Measurements from ENCODE around the gene MIPOL1. TPM values are rescaled to one million over a fixed set of nuclear protein-coding genes. Genes with fewer than 3 reads are reported as not detected.

MIPOL1 gene
- total RNA-seq, 1 donor from 2014 or later = 18.4 TPM

DNA sequence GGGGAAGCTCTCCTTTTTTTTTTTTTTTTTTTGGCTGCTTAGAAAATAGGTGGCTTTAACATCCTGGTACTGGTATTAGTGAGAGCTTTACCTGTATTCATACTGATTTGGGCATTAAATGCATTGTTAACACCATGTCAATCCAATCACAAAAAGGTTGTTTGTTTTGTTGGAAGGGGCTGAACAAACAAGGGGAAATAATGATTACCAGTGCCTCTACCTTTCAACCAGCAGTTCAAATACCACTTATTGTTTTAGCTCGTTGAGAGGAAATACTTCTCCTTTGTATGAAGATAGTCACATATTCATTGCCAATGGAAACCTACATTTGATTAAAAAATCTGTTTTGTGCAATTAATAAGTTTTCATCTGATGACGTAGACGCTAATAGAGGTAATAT is 72.9 kb downstream of the MIPOL1 start:
- Mint-ChIP-seq H3K27ac (no peak overlapping the region), H3K27me3 (ENCODE audit: insufficient read depth, low read depth) (no peaks in the 10 kb centered on the region), H3K4me1 (no peaks in the 10 kb centered on the region), H3K36me3 (no peaks in the 10 kb centered on the region), H3K4me3 (no peak overlapping the region), H3K9me3 (no peaks in the 10 kb centered on the region)
- Histone ChIP-seq H3K4me1 (no peaks in the 10 kb centered on the region), H3K36me3 (no peaks in the 10 kb centered on the region), H3K27me3 (no peaks in the 10 kb centered on the region), H3K4me2 (no peak overlapping the region), H3K9me3 (ENCODE audit: low read depth) (no peaks in the 10 kb centered on the region), H4K20me1 (ENCODE audit: low read depth) (no peaks in the 10 kb centered on the region), H3K4me3 (no peak overlapping the region), H3K9ac (no peak overlapping the region), H3K79me2 (ENCODE audit: low read depth) (no peaks in the 10 kb centered on the region), H2AFZ (replicated peaks) (no peak overlapping the region), H3K27ac (no peak overlapping the region), H3F3A (ENCODE audit: low read depth) (peaks cover 4% of the 10 kb centered on the region)
- TF ChIP-seq EZH2 (IDR thresholded peaks at IDR 0.05) (no peak), EZH2phosphoT487 (IDR thresholded peaks at IDR 0.05) (no peak)
- DNase-seq (ENCODE audit: low spot score) = no peak

DNA sequence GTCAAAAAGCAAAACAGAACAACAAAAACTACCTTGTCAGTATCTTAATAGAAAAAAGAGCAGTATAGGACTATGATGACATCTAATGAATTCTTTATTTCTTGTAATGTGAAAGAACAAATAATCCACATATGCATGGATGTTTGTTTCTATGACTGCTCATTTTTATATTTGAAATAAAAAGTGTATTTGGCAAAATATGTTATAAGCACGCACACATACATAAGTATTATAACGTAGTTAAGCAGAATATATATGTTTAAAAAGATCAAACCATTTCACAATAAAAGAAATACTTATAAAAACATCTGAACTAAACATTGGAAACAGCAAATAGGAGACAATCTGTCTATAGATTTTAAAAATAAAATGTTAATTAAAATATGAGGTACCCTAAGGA is 74.8 kb downstream of the MIPOL1 start:
- TF ChIP-seq CTCF (IDR thresholded peaks at IDR 0.05) = no peak
- no peak for TF ChIP-seq EZH2 (IDR thresholded peaks at IDR 0.05)
- no peak for TF ChIP-seq EZH2phosphoT487 (IDR thresholded peaks at IDR 0.05)
- Histone ChIP-seq H3K4me3 (no peak overlapping the region), H4K20me1 (ENCODE audit: low read depth) (no peaks in the 10 kb centered on the region), H3K9me3 (ENCODE audit: low read depth) (no peaks in the 10 kb centered on the region), H3K36me3 (no peaks in the 10 kb centered on the region), H3K27ac (no peak overlapping the region), H3K4me2 (no peak overlapping the region), H3F3A (ENCODE audit: low read depth) (peaks cover 4% of the 10 kb centered on the region), H3K27me3 (no peaks in the 10 kb centered on the region), H3K9ac (no peak overlapping the region), H3K4me1 (no peaks in the 10 kb centered on the region), H3K79me2 (ENCODE audit: low read depth) (no peaks in the 10 kb centered on the region), H2AFZ (replicated peaks) (no peak overlapping the region)
- H3K9me3 Mint-ChIP-seq = no peaks in the 10 kb centered on the region
- H3K4me1 Mint-ChIP-seq = no peaks in the 10 kb centered on the region
- H3K36me3 Mint-ChIP-seq = no peaks in the 10 kb centered on the region
- no peaks in the 10 kb centered on the region for H3K27me3 Mint-ChIP-seq (ENCODE audit: insufficient read depth, low read depth)
- DNase-seq (ENCODE audit: low spot score) = no peak
- H3K27ac Mint-ChIP-seq = no peak overlapping the region
- H3K4me3 Mint-ChIP-seq = no peak overlapping the region

DNA sequence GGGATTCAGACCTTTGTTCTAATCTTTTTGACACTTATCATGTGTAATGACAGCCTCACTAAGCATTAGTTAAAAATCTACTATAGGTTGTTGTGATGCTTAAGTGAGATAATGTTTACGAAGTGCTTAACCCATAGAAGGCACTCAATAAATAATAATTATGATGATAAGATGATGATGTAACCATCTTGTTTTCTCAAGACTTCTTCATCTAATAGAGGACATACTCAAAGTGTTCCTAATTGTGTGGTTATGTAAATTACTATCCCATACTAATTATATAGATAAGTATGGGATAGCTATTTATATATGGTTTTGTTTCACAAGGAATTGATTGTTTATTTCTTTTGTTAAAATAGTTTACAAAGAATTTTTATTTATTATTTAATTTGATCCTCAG is 76.9 kb downstream of the MIPOL1 start:
- Mint-ChIP-seq H3K36me3 (no peaks in the 10 kb centered on the region), H3K9me3 (no peaks in the 10 kb centered on the region), H3K4me3 (no peak overlapping the region), H3K27me3 (ENCODE audit: insufficient read depth, low read depth) (no peaks in the 10 kb centered on the region), H3K27ac (no peak overlapping the region), H3K4me1 (no peaks in the 10 kb centered on the region)
- H3K4me2 ChIP-seq = no peak overlapping the region
- H3K27me3 ChIP-seq = no peaks in the 10 kb centered on the region
- H2AFZ ChIP-seq (replicated peaks) = no peak overlapping the region
- no peaks in the 10 kb centered on the region for H3K36me3 ChIP-seq
- no peaks in the 10 kb centered on the region for H3K4me1 ChIP-seq
- peaks cover 4% of the 10 kb centered on the region for H3F3A ChIP-seq (ENCODE audit: low read depth)
- no peak for TF ChIP-seq EZH2 (IDR thresholded peaks at IDR 0.05)
- TF ChIP-seq CTCF (IDR thresholded peaks at IDR 0.05) = no peak
- TF ChIP-seq EZH2phosphoT487 (IDR thresholded peaks at IDR 0.05) = no peak
- no peaks in the 10 kb centered on the region for H3K9me3 ChIP-seq (ENCODE audit: low read depth)
- no peaks in the 10 kb centered on the region for H3K79me2 ChIP-seq (ENCODE audit: low read depth)
- H3K4me3 ChIP-seq = no peak overlapping the region
- no peak overlapping the region for H3K27ac ChIP-seq
- no peak overlapping the region for H3K9ac ChIP-seq
- DNase-seq (ENCODE audit: low spot score) = no peak
- no peaks in the 10 kb centered on the region for H4K20me1 ChIP-seq (ENCODE audit: low read depth)

DNA sequence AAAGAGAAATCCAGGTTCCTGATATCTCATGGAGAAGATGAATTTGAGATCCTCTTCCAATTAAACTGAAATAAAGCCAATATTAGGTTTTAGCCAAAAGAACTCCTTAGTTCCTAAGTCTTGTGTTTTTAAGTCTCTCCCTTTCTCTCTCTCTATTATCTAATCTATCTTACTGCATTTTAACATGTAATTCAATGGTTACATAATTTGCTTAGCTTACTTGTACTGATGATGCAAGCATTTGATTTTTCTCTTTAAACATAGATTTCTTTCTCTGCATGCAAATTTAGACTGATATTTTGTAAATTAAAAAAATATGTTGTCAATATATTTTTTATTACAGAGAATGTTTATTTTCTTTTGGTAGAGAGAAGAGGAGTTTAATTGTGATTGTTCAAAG is 78.2 kb downstream of the MIPOL1 start:
- no peak overlapping the region for H3K4me2 ChIP-seq
- no peaks in the 10 kb centered on the region for H4K20me1 ChIP-seq (ENCODE audit: low read depth)
- Mint-ChIP-seq H3K27ac (no peak overlapping the region), H3K4me1 (no peaks in the 10 kb centered on the region), H3K4me3 (no peak overlapping the region), H3K9me3 (no peaks in the 10 kb centered on the region), H3K36me3 (no peaks in the 10 kb centered on the region), H3K27me3 (ENCODE audit: insufficient read depth, low read depth) (no peaks in the 10 kb centered on the region)
- DNase-seq (ENCODE audit: low spot score) = no peak
- H3F3A ChIP-seq (ENCODE audit: low read depth) = peaks cover 4% of the 10 kb centered on the region
- no peak overlapping the region for H3K27ac ChIP-seq
- no peaks in the 10 kb centered on the region for H3K36me3 ChIP-seq
- no peaks in the 10 kb centered on the region for H3K27me3 ChIP-seq
- no peaks in the 10 kb centered on the region for H3K79me2 ChIP-seq (ENCODE audit: low read depth)
- TF ChIP-seq CTCF (IDR thresholded peaks at IDR 0.05) (no peak), EZH2phosphoT487 (IDR thresholded peaks at IDR 0.05) (no peak), EZH2 (IDR thresholded peaks at IDR 0.05) (no peak)
- no peak overlapping the region for H3K9ac ChIP-seq
- H2AFZ ChIP-seq (replicated peaks) = no peak overlapping the region
- no peaks in the 10 kb centered on the region for H3K9me3 ChIP-seq (ENCODE audit: low read depth)
- H3K4me1 ChIP-seq = no peaks in the 10 kb centered on the region
- no peak overlapping the region for H3K4me3 ChIP-seq
